ENCODE measurements around the gene KDM5A. TPM values are rescaled to one million over a fixed set of nuclear protein-coding genes. Genes with fewer than 3 reads are reported as not detected.
"Not testable (repeated sequence)": the region's sequence is repeated elsewhere in the genome, so short reads cannot be mapped to it uniquely, and the experiment has no call there.

Gene KDM5A
- total RNA-seq, 1 donor from 2014 or later = 35.5 TPM

DNA sequence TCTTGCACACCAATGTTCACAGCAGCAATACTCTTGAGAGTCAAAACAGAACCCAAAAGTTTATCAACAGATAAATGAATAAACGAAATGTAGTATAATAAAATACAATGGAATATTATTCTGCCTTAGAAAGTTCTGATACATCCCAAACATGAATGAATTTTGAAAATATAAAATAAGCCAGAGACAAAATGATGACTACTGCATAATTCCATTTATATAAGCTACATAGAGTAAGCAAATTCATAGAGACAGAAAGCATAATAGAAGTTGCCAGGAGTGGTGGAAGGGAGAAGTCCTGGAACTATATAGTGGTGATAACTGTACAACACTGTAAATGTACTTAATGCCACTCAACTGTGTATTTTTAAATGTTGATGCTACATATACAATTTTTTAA, 21.1 kb downstream of the KDM5A start:
- Histone ChIP-seq H3K4me3 (ENCODE audit: low read depth, low read length) (no peak overlapping the region), H3K27me3 (ENCODE audit: control insufficient read depth, insufficient read depth, low read length) (no peaks in the 10 kb centered on the region), H3K36me3 (ENCODE audit: control insufficient read depth, insufficient read depth, low read length) (peaks cover 2% of the 10 kb centered on the region)
- FAIRE-seq (no peak), DNase-seq (ENCODE audit: low read depth) (no peak)
- TF ChIP-seq, protein P1, sequence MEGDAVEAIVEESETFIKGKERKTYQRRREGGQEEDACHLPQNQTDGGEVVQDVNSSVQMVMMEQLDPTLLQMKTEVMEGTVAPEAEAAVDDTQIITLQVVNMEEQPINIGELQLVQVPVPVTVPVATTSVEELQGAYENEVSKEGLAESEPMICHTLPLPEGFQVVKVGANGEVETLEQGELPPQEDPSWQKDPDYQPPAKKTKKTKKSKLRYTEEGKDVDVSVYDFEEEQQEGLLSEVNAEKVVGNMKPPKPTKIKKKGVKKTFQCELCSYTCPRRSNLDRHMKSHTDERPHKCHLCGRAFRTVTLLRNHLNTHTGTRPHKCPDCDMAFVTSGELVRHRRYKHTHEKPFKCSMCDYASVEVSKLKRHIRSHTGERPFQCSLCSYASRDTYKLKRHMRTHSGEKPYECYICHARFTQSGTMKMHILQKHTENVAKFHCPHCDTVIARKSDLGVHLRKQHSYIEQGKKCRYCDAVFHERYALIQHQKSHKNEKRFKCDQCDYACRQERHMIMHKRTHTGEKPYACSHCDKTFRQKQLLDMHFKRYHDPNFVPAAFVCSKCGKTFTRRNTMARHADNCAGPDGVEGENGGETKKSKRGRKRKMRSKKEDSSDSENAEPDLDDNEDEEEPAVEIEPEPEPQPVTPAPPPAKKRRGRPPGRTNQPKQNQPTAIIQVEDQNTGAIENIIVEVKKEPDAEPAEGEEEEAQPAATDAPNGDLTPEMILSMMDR (IDR thresholded peaks at IDR 0.05; ENCODE audit: insufficient read depth, low read length, severe bottlenecking) = no peak

DNA sequence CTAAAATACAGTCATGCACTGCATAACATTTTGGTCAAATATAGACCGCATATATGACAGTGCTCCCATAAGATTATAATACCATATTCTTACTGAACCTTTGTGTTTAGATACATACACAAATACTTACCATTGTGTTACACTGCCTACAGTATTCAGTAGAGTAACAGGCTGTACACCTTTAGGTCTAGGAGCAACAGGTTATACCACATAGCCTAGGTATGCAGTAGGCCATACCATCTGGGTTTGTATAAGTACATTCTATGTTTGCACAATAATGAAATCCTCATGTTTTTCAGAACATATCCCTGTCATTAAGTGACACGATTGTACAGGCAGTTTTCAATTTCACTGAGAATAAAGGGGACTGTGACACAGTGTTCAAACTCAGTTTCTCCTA, 22.3 kb downstream of the KDM5A start:
- TF ChIP-seq, protein P1 (IDR thresholded peaks at IDR 0.05; ENCODE audit: insufficient read depth, low read length, severe bottlenecking) = no peak
- Histone ChIP-seq H3K4me3 (ENCODE audit: low read depth, low read length) (no peak overlapping the region), H3K36me3 (ENCODE audit: control insufficient read depth, insufficient read depth, low read length) (peaks cover 6% of the 10 kb centered on the region), H3K27me3 (ENCODE audit: control insufficient read depth, insufficient read depth, low read length) (no peaks in the 10 kb centered on the region)
- DNase-seq (ENCODE audit: low read depth) = no peak
- no peak for FAIRE-seq

DNA sequence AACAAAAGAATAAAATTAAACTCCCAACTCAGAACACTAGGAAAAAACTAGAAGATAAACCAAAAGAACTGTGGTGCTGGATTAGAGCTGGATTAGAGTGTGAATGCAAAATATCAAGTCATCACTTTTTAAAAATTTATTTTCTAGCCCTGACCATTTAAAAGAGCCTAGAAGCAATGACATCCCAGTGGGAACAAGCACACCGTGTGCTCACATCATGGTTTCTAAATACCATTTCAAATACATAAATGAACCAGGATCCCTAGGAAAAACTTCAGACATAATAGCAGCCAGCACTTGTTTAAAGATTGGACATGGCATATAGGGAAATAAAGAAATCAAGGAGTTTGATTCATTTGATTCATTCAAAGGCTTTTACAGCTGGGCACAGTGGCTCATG, 30.0 kb downstream of the KDM5A start:
- TF ChIP-seq, protein P1 (IDR thresholded peaks at IDR 0.05; ENCODE audit: insufficient read depth, low read length, severe bottlenecking) = no peak
- no peaks in the 10 kb centered on the region for H3K27me3 ChIP-seq (ENCODE audit: control insufficient read depth, insufficient read depth, low read length)
- FAIRE-seq = no peak
- no peak overlapping the region for H3K4me3 ChIP-seq (ENCODE audit: low read depth, low read length)
- peaks cover 17% of the 10 kb centered on the region for H3K36me3 ChIP-seq (ENCODE audit: control insufficient read depth, insufficient read depth, low read length)
- DNase-seq (ENCODE audit: low read depth) = no peak

DNA sequence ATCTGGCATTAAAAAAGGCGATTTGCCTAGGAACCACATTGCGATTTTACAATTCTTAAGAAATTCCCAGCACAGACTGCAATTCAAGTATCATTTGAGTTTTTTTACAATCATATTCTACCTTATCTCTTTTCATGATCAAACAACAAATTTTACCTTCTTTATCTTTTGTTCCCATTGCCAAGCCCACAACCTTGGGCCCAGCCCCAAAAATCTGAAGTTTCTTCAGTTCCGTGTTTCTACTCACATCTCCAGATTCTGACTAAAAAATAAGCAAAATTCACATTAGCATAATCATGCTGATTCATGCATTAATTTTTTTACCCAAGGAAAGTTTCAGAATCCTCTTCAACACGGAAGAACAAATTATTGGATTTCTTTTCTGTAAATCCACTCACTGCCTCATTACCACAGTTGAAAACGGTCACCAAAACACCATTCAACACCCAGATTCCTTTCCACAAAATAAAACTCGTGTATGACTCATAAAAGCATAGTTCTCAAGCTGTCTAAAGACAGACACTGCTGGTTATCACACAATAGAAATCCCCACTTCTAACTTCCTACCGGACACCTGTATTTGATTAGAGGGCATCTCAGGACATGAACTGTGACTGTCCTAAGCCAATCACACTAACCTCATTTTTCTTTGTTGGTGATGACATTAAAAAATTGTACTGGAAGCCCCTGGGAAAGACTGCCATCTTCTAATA, 32.7 kb downstream of the KDM5A start:
- peak; percentile 37 for DNase-seq (ENCODE audit: low read depth)
- peaks cover 16% of the 10 kb centered on the region for H3K36me3 ChIP-seq (ENCODE audit: control insufficient read depth, insufficient read depth, low read length)
- FAIRE-seq = no peak
- H3K27me3 ChIP-seq (ENCODE audit: control insufficient read depth, insufficient read depth, low read length) = no peaks in the 10 kb centered on the region
- no peak overlapping the region for H3K4me3 ChIP-seq (ENCODE audit: low read depth, low read length)
- TF ChIP-seq, protein P1 (IDR thresholded peaks at IDR 0.05; ENCODE audit: insufficient read depth, low read length, severe bottlenecking) = no peak

- not testable (repeated sequence) for DNase-seq (ENCODE audit: low read depth)
Measured at GRCh38 chr12:351197-351596, 37.9 kb downstream of the KDM5A start.

GRCh38 chr12:349625-350024, 39.5 kb downstream of the KDM5A start:
- DNase-seq (ENCODE audit: low read depth); H3K27me3 ChIP-seq (ENCODE audit: control insufficient read depth, insufficient read depth, low read length); H3K4me3 ChIP-seq (ENCODE audit: low read depth, low read length); H3K36me3 ChIP-seq (ENCODE audit: control insufficient read depth, insufficient read depth, low read length); FAIRE-seq: not testable (repeated sequence)

More at GRCh38 chr12:351197-351596, 37.9 kb downstream of the KDM5A start:
- H3K27me3 ChIP-seq (ENCODE audit: control insufficient read depth, insufficient read depth, low read length); H3K4me3 ChIP-seq (ENCODE audit: low read depth, low read length); H3K36me3 ChIP-seq (ENCODE audit: control insufficient read depth, insufficient read depth, low read length); FAIRE-seq: not testable (repeated sequence)

- not testable (repeated sequence) for H3K4me3 ChIP-seq (ENCODE audit: low read depth, low read length); H3K36me3 ChIP-seq (ENCODE audit: control insufficient read depth, insufficient read depth, low read length); DNase-seq (ENCODE audit: low read depth); FAIRE-seq; H3K27me3 ChIP-seq (ENCODE audit: control insufficient read depth, insufficient read depth, low read length)
Measured at GRCh38 chr12:343036-343435, 46.1 kb downstream of the KDM5A start.

All from bronchial epithelial cell (primary cell).